Measurements from ENCODE around the gene DAB2IP. TPM values are rescaled to one million over a fixed set of nuclear protein-coding genes. Genes with fewer than 3 reads are reported as not detected.

The DAB2IP gene
- total RNA-seq, 4 donors from 2014 or later = 19.2 to 45.4 (median 34.8) TPM

GRCh38 chr9:121776001-121776738 is 124.7 kb downstream of the DAB2IP start:
- ATAC-seq (ENCODE audit: low FRiP score) (no peak), DNase-seq (ENCODE audit: low spot score) (no peak)
- no peak for TF ChIP-seq CTCF (IDR thresholded peaks at IDR 0.05)

- no peak for DNase-seq (ENCODE audit: low spot score)
- TF ChIP-seq CTCF (IDR thresholded peaks at IDR 0.05) = no peak
- no peak for ATAC-seq (ENCODE audit: low FRiP score)
Observed at GRCh38 chr9:121776739-121777637, 125.6 kb downstream of the DAB2IP start.

GRCh38 chr9:121778252-121779225 is 127.1 kb downstream of the DAB2IP start:
- no peak for ATAC-seq (ENCODE audit: low FRiP score)
- TF ChIP-seq CTCF (IDR thresholded peaks at IDR 0.05) = no peak

GRCh38 chr9:121779381-121780117 is 128.1 kb downstream of the DAB2IP start:
- no peak for TF ChIP-seq CTCF (IDR thresholded peaks at IDR 0.05)
- ATAC-seq (ENCODE audit: low FRiP score) (no peak), DNase-seq (ENCODE audit: low spot score) (no peak)

More at GRCh38 chr9:121778252-121779225, 127.1 kb downstream of the DAB2IP start:
- DNase-seq (ENCODE audit: low spot score) = no peak

GRCh38 chr9:121780177-121781040 is 129.0 kb downstream of the DAB2IP start:
- no peak for TF ChIP-seq CTCF (IDR thresholded peaks at IDR 0.05)
- ATAC-seq (ENCODE audit: low FRiP score) = no peak
- no peak for DNase-seq (ENCODE audit: low spot score)

Measured in omental fat pad (tissue), 4 donors.